Motor neuron (in vitro differentiated cells): Measurements from ENCODE around the gene PTPN20. TPM values are rescaled to one million over a fixed set of nuclear protein-coding genes. Genes with fewer than 3 reads are reported as not detected.
A peak's percentile ranks its signal among the peaks of the same experiment; 100 is the strongest.

Source experiments
- ATAC-seq, 8 experiments: fragments of 200-7000 bp; cut with Tn5 transposase; replicated peaks in 6 of 8; 2 replicates each; pipeline ENCODE4 v1.8.0; 2021; ENCODE audit warnings: mild to moderate bottlenecking in 8 of 8, moderate library complexity in 8 of 8
- H3K27ac ChIP-seq, 2 donors: fragments of 250-450 bp; sonication (Bioruptor Pico); 2 replicates each; pipeline ENCODE4 v1.9.0; 2021; ENCODE audit warnings: antibody characterized with exemption in 2 of 2, mild to moderate bottlenecking in 2 of 2, moderate library complexity in 1 of 2
- H3K4me1 ChIP-seq, 2 donors: fragments of 250-450 bp; sonication (Bioruptor Pico); replicated peaks in 1 of 2; 2 replicates each; pipeline ENCODE4 v1.6.1; 2021; ENCODE audit warnings: antibody characterized with exemption in 2 of 2, mild to moderate bottlenecking in 2 of 2, moderate library complexity in 1 of 2
- H3K4me3 ChIP-seq, 5 donors: fragments of 250-450 bp; sonication (Bioruptor Pico); 2 replicates each; pipeline ENCODE4 v1.9.0; 2021; ENCODE audit warnings: antibody characterized with exemption in 5 of 5, mild to moderate bottlenecking in 5 of 5, moderate library complexity in 4 of 5
- WGBS, 10 experiments: fragments of 450-650 bp; shearing (Covaris generic); methylation state at CpG; one replicate each; pipeline ENCODE4 v1.0.0; 2022; 5-methylcytosine and 5-hydroxymethylcytosine counted together
- in situ Hi-C, 9 experiments: fragments of 400-800 bp; cut with MboI; loops; one replicate each; pipeline ENCODE4 v1.15.0; 2021; ENCODE audit warnings: low sequenced_read_pairs in 9 of 9, low pct_unique_long_range_greater_than_20kb in 2 of 9; ENCODE audit not compliant: unreplicated experiment in 9 of 9
- total RNA-seq, 8 experiments: library from RNA; unstranded; fragments of 300-600 nt; gene quantifications; 2 replicates each; pipeline versions ENCODE4 v1.2.3 to v1.2.4, GENCODE V29; 2022

PTPN20 gene
- total RNA-seq, 8 experiments from 2014 or later, result 0.71 to 1.1 TPM; not detected in 6

DNA sequence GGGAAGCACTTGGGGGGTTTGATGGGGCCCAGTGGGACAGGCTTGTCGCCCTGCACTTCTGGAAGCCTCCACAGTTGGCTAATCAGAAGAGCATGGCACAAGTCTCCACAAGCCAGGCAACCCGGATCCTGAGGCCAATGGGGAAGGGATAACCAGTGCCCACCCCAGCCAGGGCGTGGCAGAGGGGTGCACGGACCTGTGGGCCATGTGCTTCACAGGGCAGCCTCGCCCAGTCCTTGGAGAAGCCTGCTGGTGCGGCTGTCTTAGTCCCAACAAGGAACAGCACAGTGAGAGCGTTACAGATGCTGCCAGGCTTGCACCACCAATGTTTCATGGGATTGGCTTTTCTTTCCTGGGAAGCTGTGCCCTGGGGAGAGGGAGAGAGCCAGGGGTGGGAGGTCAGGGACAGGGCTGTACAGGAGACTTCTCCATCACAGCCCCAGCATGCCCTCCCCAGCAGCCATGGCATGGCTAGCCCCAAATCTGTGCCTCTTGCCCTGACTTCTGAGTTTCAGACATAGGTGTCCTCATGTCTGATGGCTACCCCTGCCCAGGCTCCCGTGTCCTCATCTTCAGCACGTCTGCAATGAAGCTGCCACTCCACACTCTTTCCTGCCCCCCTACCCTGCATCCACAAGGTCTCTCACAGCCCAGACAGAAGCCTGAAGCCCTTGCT, 116.0 kb downstream of the PTPN20 start:
- Histone ChIP-seq H3K4me1 (peaks cover 0 to 5% of the 10 kb centered on the region in 2 donors), H3K4me3 (no peak overlapping the region), H3K27ac (no peak overlapping the region)
- in situ Hi-C loops, result loop anchor here in 3 of 9 experiments (10.0 to 25.0 kb wide), 2 partner anchors 278 to 285 kb away; partner anchors contain the start of genes GDF10 (in 3 of the 3) and GDF2 (in 2 of the 3)
- no peak for ATAC-seq
- 20 to 100% (median 92%) methylated on average over 1 to 4 of the region's 9 CpGs; no CpG with 5 or more reads in 4 of the 10 experiments for WGBS, 10 experiments

DNA sequence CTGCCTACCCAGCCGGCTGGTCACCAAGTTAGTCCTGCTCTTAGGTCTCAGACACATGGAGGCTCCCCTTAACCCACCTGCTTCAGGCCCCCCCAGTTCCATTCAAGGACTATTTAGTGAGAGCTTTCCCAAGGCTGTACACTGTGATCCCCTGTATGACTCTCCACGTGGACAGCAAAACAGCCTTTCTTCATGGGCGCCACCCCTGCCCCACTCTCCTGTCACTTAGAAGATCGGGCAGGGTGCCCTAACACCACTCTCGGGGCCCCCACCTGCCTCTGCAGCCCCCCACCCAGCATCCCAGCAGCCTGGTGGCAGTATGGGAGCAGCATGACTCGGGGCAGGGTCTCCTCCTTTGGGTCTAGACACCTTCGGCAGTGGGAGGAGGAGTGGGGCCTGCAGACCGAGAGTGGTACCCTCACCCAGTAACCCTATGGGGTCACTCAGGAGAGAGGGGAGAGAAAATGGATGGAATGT, 116.6 kb downstream of the PTPN20 start:
- no peak for ATAC-seq
- WGBS, 10 experiments, result 60 to 80% (median 72%) methylated on average over 1 to 3 of the region's 8 CpGs; no CpG with 5 or more reads in 7 of the 10 experiments
- Histone ChIP-seq H3K4me3 (no peak overlapping the region), H3K27ac (no peak overlapping the region), H3K4me1 (peaks cover 0 to 5% of the 10 kb centered on the region in 2 donors)
- in situ Hi-C loops, result loop anchor here in 3 of 9 experiments (10.0 to 25.0 kb wide), 2 partner anchors 277 to 284 kb away; partner anchors contain the start of genes GDF10 (in 3 of the 3) and GDF2 (in 2 of the 3)

DNA sequence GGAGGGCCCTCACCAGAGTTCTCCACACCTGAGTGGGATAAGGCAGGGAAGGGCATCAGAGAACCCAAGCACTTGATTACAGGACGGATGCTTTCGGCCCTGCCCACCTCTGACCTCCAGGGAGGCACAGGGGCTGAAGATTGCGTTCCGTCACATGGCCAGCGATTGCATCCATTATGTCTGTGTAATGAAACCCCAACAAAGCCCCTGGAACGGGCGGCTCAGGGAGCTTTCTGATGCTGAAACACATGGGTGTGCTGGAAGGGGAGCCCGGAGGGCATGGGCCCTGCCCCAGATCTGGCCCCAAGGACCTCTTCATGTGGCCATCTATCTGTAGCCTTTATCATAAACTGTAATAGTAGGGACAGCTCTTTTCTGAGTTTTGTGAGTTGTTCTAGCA, 117.2 kb downstream of the PTPN20 start:
- no peak for ATAC-seq
- in situ Hi-C loops, result loop anchor here in 3 of 9 experiments (10.0 to 25.0 kb wide), 2 partner anchors 276 to 284 kb away; partner anchors contain the start of genes GDF10 (in 3 of the 3) and GDF2 (in 2 of the 3)
- 68 to 91% (median 80%) methylated on average over 5 to 7 of the region's 8 CpGs; no CpG with 5 or more reads in 6 of the 10 experiments for WGBS, 10 experiments
- Histone ChIP-seq H3K27ac (no peak overlapping the region), H3K4me1 (peaks cover 0 to 5% of the 10 kb centered on the region in 2 donors), H3K4me3 (no peak overlapping the region)

DNA sequence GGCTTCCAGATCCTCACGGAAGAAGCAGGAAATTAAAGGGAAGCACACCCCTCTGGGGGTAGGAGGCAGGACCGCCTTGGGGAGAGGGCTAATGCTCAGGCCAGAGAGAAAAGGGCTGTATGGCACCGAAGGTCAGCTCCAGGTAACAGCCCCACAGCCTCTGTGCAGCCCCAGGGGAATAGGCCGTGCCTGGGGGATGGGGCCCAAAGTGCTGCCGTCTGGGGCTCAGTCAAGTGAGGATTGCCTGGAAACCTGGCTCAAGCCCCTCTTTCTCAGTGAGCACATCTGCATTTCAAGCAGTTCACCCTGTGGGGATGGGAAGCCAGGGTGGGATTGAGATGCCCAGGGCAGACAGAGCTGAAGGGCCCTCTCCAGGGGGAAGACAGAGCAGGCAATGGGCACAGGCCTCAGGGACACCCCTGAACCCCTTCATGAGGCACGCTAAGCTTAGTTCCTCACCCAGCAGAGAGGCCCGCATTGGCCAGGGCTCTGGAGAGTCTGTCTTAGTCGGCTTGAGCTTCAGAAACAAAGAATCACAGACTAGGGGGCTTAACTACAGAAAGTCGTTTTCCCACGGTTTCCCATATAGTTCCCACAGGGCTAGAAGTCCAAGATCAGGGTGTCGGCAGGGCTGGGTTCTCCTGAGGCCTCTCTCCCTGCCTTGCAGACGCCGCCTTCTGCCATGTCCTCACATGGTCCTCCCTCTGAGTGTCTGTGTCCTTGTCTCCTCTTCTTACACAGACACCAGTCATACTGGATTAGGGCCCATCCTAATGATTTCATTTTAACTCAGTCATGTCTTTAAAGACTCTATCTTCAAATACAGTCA, 118.2 kb downstream of the PTPN20 start:
- no peak for ATAC-seq
- WGBS, 10 experiments, result 60 to 100% (median 88%) methylated on average over 2 to 7 of the region's 13 CpGs; no CpG with 5 or more reads in 3 of the 10 experiments
- in situ Hi-C loops, result loop anchor here in 3 of 9 experiments (10.0 to 25.0 kb wide), 2 partner anchors 275 to 283 kb away; partner anchors contain the start of genes GDF10 (in 3 of the 3) and GDF2 (in 2 of the 3)
- H3K27ac ChIP-seq, result no peak overlapping the region
- H3K4me1 ChIP-seq, result peaks cover 0 to 7% of the 10 kb centered on the region in 2 donors
- no peak overlapping the region for H3K4me3 ChIP-seq

DNA sequence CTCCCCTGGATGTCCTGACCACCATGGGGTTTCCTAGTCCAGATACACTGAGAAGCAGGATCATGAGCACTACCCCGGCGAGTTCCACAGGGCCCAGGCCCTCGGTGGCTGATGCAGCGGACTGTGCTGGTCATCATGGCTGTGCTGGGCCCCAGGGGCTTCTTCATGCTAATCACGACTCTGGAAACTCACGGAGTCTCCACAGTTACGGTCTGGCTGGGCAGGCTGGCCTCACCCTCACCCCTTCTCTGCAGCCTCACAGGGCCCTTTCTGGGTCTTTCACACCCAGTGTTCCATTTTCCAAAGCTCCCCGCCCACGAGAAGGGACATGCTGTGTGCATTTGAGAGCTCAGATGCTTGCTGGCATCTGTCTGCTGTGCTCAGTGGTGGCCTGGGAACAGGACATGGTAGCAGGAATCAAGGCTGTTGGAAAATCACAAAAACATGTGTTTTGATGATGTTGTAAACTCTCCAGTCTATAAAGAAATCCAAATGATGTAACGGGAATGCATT, 119.0 kb downstream of the PTPN20 start:
- WGBS, 10 experiments, result 20 to 81% (median 70%) methylated on average over 1 to 6 of the region's 10 CpGs; no CpG with 5 or more reads in 4 of the 10 experiments
- in situ Hi-C loops, result loop anchor here in 2 of 9 experiments (25.0 kb wide), 1 partner anchor 282 kb away; the partner anchor contains the start of genes GDF10 (in 2 of the 2) and GDF2 (in 2 of the 2)
- Histone ChIP-seq H3K27ac (no peak overlapping the region), H3K4me1 (peaks cover 0 to 8% of the 10 kb centered on the region in 2 donors), H3K4me3 (no peak overlapping the region)
- ATAC-seq, result peak in 4 of 8 experiments; percentile 11 to 53 (median 20)

DNA sequence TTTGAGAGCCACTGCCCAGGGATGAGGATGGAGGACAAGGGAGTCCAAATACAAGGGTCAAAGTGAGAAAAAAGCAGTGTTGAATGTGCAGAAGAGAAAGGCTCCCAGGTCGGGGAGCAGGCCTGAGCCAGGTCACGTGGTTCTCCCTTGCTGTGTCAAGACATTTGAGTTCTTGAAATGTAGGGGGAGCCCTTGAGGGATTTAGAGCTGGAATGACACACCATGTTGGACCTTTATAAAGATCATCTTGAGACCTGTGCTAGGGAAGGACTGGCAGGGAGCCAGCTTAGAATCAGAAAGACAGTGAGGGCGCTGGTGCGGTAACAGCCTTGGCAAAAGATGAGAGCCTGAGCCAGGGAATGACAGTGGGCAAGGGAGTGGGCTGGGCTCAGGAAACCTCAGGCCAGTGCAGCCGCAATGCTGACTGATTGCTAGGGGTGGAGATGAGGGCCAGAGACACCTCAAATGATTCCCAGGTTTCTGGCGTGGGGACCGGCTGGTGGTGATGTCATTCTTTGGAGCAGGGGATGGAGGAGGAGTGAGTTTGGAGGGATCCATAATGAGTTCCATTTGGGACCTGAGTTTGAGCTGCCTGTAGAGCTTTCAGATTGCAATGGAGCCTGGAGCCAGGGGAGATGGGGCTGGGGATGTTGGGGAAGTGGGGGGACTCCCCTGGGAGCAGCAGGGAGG, 120.1 kb downstream of the PTPN20 start:
- in situ Hi-C loops, result loop anchor here in 2 of 9 experiments (25.0 kb wide), 1 partner anchor 281 kb away; the partner anchor contains the start of genes GDF10 (in 2 of the 2) and GDF2 (in 2 of the 2)
- H3K27ac ChIP-seq, result no peak overlapping the region
- WGBS, 10 experiments, result 80 to 100% methylated on average over 1 to 6 of the region's 7 CpGs; no CpG with 5 or more reads in 8 of the 10 experiments
- peak in 6 of 8 experiments; percentile 14 to 55 (median 25) for ATAC-seq
- H3K4me1 ChIP-seq, result peaks cover 0 to 8% of the 10 kb centered on the region in 2 donors
- no peak overlapping the region for H3K4me3 ChIP-seq

DNA sequence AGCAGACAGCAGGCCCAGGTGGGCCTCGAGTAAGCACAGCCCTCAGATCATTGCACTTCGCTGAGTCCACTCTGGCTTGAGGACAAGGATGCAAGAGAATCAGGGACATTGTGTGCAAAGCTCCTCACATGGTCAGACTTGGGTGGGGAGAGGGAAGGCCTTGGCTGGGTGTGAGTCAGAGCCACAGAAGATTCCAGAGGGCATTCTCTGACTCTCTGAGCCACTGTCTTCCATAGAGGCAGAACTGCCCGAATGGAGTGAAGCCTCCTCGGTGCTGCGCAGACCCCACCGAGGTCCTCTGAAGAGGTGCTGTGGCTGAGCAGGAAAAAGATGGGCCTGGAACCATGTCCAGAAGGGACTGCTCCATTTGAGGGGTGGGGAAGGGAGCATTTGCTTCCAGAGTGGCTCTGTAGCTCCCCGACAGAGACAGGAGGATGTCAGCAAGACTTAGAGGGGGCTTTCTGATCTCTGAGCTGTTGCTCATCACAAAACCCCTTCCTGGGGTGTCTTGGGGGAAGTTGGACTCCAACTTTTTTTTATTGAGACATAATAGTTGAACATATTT, 120.8 kb downstream of the PTPN20 start:
- WGBS, 10 experiments, result 83 to 100% methylated on average over 1 of the region's 7 CpGs; no CpG with 5 or more reads in 8 of the 10 experiments
- Histone ChIP-seq H3K27ac (no peak overlapping the region), H3K4me1 (peaks cover 0 to 8% of the 10 kb centered on the region in 2 donors), H3K4me3 (no peak overlapping the region)
- in situ Hi-C loops, result loop anchor here in 2 of 9 experiments (25.0 kb wide), 1 partner anchor 280 kb away; the partner anchor contains the start of genes GDF10 (in 2 of the 2) and GDF2 (in 2 of the 2)
- peak in 3 of 8 experiments; percentile 49 to 95 (median 93) for ATAC-seq

DNA sequence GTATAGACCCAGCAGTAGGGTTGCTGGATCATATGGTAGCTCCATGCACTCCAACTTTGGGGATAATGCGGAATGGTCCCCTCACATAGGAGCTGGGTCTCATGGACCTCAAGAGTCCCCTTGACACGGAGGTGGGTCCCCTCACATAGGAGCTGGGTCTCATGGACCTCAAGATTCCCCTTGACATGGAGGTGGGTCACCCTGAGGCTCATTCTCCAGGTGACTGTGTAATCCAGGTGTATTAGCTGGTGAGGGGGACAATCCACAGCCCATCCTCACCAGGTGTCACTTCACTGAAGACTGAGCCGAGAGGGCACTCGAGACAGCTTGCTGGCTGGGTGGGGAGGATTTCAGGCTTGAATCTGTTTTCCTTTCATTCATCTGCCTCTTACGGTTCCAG, 121.9 kb downstream of the PTPN20 start:
- Histone ChIP-seq H3K4me3 (no peak overlapping the region), H3K4me1 (peaks cover 0 to 8% of the 10 kb centered on the region in 2 donors), H3K27ac (no peak overlapping the region)
- no peak for ATAC-seq
- in situ Hi-C loops, result loop anchor here in 2 of 9 experiments (25.0 kb wide), 1 partner anchor 279 kb away; the partner anchor contains the start of genes GDF10 (in 2 of the 2) and GDF2 (in 2 of the 2)
- 40 to 100% (median 87%) methylated on average over 1 to 3 of the region's 5 CpGs; no CpG with 5 or more reads in 3 of the 10 experiments for WGBS, 10 experiments

DNA sequence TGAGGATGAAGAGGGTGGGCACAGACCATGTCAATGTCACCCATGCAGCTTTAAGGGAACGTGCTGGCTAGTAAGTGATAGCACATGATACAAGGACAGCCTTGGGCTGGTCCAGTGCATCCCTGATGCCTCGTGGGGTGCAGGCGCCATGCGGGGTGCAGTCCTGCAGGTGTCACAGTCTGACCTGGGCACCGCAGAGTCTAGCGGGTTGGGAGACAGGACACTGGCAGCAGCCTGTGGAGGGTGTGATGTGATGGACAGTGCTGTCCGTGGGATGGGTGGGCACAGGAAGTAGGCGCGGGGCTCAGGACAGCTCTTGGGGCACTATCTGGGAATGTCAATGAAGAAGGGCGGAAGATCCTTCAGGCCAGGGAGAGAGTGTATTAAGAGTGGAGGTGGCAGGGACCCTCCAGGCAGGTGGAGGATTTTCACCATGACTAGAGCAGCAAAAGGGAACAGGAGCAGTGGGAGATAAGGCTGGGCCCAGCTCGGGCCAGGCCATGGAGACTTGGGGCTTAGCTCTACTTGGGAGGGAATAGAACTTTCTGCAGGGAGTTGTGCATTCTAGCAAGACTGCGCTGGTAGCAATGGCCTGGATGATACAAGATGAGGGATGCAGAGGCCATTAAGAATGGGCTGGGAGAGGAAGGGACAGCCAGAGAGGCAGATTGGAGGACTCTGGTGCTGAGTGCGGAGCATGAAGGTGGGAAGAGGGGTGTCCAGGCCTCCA, 122.5 kb downstream of the PTPN20 start:
- in situ Hi-C loops, result loop anchor here in 2 of 9 experiments (25.0 kb wide), 1 partner anchor 279 kb away; the partner anchor contains the start of genes GDF10 (in 2 of the 2) and GDF2 (in 2 of the 2)
- no peak for ATAC-seq
- WGBS, 10 experiments, result 72 to 100% (median 85%) methylated on average over 1 to 5 of the region's 13 CpGs; no CpG with 5 or more reads in 2 of the 10 experiments
- peaks cover 0 to 2% of the 10 kb centered on the region in 2 donors for H3K4me1 ChIP-seq
- no peak overlapping the region for H3K4me3 ChIP-seq
- no peak overlapping the region for H3K27ac ChIP-seq

DNA sequence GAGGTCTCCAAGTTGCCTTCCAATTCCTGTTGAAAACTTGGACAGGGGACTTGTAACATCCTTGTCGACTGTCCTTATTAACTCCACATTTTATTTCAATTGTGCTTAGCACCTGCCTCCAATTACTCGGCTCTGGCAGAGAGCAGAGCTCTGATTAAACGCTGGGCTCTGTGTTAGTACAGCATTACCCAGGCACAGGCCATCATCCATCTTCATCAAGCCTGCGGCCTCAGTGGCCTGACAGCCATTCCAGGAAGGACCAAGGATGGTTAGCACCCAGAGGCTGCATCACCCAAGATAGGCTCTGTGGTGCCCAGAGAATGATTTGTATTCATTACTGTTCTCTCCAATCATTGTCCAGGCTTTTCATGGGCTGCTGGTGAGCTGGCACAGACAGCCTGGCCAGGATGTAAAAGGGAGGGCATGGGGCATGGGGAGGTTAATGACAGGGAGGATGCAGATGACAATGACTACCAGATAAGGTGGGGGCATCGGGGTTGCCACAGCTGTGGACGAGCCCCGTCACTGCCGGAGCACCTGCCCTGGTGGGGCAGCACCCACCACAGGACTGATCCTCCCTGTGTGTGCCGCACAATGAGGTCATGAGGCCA, 123.3 kb downstream of the PTPN20 start:
- no peak overlapping the region for H3K4me3 ChIP-seq
- H3K27ac ChIP-seq, result no peak overlapping the region
- H3K4me1 ChIP-seq, result peaks cover 0 to 2% of the 10 kb centered on the region in 2 donors
- in situ Hi-C loops, result loop anchor here in 2 of 9 experiments (25.0 kb wide), 1 partner anchor 278 kb away; the partner anchor contains the start of genes GDF10 (in 2 of the 2) and GDF2 (in 2 of the 2)
- ATAC-seq, result peak in 5 of 8 experiments; percentile 36 to 85 (median 44)
- 9 to 43% (median 33%) methylated on average over 1 to 6 of the region's 9 CpGs; no CpG with 5 or more reads in 1 of the 10 experiments for WGBS, 10 experiments
